ENCODE results near the gene MLC1.

- no peak for TF ChIP-seq CTCF (IDR thresholded peaks at IDR 0.05)
- no peak for TF ChIP-seq POLR2A (IDR thresholded peaks at IDR 0.05)
These were observed 36.4 kb downstream of the MLC1 start for GRCh38 chr22:50048836-50049235.
